HG02884 (cell line): ENCODE data around the gene ERC1.

Source experiments
- ATAC-seq: cut with Tn5 transposase; IDR thresholded peaks from one replicate; pipeline ENCODE4 v1.9.1; 2021; ENCODE audit warnings: mild to moderate bottlenecking, moderate library complexity; ENCODE audit not compliant: unreplicated experiment

ERC1 gene

DNA sequence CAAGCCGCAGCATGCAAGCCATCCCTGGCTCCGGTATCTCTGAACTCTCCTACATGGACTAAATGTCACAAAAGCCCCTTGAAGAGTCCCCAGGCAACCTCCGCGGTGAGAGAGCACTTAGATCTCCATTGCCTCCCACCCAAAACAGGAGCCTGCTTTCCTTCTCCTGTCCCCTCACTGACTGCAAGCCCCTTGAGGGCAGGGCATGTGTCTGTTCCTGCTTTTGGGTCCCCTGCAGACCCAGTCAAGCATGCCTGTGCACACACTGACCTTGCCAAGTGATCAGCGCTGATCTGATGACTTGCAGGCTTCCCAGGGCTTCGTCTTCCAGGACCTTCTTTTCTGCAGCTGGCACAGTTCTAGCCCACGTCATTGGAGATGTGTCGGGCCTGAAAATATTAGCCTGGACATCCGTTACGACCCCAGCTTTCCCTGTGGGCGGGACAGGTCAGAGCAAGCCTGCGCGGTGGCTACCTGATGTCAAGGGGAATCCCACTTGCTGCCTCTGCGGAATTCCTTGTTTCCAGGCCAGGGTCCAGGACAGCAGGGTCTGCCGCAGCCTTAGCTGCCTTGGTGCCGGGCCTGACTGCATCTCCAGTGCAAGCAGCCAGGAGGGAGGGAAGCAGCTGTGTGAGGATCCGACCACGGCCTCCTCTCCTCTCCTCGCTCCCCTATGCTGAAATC is 510.8 kb downstream of the ERC1 start:
- no peak for ATAC-seq

GRCh38 chr12:1502379-1502720 is 511.3 kb downstream of the ERC1 start:
- no peak for ATAC-seq

DNA sequence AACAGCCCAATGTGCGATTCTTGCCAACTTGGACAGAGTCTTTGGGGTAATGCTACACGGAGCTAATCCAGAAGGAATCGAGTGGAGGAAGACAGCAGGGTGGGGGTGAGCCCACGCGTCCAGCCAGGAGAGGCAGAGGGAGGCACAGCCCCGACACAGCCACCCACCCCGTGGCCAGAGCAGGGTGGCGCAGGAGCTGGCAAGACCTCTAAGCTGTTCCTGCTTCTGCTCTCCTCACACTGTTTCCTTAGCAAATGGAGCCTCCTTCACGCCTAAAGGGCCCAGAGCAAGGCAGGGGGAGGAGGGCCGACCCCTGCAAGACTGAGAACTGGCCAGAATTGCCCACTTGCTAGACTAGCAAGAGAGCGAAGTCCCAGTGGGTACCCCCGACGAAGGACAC is 511.8 kb downstream of the ERC1 start:
- ATAC-seq, result no peak

DNA sequence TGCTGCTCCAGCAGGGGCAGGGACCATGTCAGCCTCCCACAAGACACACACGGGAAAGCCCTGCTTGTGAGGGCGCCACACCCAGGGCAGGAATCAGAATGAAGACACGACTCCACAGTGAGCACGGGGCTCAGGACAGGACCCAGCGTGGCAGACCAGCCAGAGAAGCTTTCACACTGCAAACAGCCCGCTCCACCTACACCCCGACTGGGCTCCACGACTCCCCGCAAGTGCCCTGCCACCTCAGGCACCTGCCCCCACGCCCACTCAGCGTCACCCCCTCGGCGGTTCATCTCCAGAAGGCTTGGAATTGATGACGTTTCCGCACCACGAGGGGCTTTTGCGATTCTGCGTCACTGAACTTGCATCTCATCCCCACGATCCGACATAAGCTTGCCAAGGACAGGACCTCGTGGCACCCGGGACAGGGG is 512.3 kb downstream of the ERC1 start:
- no peak for ATAC-seq

- no peak for ATAC-seq
Measured at GRCh38 chr12:1504304-1504894, 513.4 kb downstream of the ERC1 start.

DNA sequence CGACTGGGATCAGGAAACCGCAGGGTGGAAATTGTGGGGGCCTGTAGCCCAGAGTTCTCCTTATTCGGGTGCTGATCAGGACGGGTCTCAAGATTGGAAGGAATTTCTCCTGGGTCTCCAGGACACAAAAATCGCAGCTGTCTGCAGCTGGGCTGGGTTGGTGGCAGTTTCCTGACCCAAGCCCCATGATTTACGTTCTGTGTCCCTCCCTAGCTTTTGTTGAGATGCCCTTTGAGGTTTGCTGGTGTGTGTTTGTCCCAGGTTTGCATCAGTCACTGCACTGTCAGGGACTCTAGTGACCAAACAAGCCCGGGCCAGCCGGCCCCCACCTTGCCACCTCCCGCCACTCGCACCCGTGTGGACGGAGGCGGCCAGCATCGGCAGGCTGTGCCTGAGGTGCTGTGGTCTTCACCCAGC is 513.9 kb downstream of the ERC1 start:
- no peak for ATAC-seq

GRCh38 chr12:1505576-1505975 is 514.6 kb downstream of the ERC1 start:
- ATAC-seq, result no peak

DNA sequence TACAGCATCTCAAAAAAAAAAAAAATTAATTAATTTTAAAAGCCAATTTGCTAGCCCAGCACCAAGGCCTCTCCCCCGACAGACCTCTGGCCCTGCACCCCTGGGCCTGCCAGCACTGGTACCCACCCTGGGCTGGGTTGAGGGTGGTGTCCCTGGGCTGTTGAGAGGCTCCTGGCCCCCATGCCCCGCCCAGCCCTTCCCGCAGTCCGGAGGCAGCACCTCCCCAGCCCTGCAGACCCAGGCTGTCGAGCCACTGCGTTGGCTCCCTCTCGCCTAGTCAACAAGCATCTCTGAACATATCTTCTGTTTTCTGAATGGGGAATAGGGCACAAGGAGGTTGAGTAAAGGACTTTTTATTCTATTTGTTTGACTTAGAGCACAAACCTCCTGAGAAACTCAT is 516.3 kb downstream of the ERC1 start:
- no peak for ATAC-seq

DNA sequence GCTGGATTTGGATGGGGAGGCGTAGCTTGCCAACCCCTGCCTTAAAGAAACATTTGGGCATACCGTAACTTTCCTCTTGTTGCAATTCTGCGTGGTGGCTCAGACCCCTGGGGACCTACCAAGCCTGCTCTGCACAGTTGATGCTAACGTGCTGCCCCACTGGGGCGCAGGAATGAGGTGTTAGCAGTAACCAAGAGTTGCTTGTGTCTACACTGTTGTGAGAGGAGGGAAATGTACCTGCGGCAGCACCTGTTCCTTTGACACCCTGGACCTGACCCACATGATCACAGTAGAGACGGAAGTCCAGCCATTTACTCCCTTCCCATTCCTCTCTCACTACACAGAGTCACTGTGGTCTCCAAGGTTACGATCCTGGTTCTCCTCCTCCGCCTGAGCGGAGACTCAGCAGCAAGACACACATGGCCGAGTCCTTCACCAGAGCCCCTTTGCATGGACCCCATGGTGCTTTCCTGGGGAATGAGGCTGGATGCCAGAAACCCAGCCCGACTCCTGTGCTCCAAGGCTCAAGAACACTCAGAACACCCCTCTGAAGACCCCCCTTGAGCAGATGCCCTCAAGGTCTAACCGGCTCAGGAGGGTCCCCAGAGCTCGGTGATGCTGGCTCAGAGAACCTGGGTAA is 518.5 kb downstream of the ERC1 start:
- ATAC-seq, result no peak

- no peak for ATAC-seq
Measured at GRCh38 chr12:1510056-1510812, 519.2 kb downstream of the ERC1 start.

GRCh38 chr12:1515010-1515409 is 524.0 kb downstream of the ERC1 start:
- no peak for ATAC-seq

GRCh38 chr12:1515428-1515827 is 524.4 kb downstream of the ERC1 start:
- ATAC-seq, result no peak

GRCh38 chr12:1517007-1517406 is 526.0 kb downstream of the ERC1 start:
- ATAC-seq, result no peak

DNA sequence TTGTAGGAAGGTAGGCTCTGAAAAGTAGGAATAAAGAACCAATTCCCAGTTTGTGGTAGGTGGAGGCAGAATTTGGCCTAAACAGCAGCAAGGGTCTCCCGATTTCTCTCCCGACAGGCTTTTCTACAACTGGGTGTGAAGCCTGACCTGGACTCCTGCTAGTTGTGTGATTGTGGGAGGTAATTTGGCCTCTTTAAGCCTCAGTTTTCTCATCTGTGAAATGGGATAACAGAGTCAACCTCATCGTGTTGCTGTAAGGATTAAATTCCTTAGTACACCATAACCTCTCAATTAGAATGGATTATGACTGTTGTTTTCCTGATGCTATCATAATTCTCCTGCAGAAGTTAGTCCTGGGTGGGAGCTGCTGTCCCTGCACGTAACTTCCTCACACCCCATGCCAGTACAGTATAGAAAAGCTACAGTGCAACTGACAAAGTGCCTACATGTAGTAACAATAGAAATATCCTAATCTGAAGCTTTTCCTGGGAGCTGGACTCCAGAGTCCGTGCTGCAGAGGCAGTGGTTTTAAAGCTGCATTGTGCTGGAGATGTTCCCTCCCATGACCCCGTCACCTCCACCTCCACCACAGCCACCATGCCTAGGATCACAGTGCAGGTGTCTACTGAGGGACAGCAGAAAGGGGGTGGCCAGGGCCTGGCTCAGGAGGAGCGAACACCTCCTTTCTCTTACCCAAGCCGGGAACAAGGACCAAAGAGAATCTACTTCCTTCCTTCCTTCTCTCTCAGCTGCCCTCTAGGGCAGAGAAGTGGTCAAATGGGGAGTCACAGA is 526.9 kb downstream of the ERC1 start:
- ATAC-seq, result no peak

- no peak for ATAC-seq
Measured at GRCh38 chr12:1518591-1519516, 527.8 kb downstream of the ERC1 start.

DNA sequence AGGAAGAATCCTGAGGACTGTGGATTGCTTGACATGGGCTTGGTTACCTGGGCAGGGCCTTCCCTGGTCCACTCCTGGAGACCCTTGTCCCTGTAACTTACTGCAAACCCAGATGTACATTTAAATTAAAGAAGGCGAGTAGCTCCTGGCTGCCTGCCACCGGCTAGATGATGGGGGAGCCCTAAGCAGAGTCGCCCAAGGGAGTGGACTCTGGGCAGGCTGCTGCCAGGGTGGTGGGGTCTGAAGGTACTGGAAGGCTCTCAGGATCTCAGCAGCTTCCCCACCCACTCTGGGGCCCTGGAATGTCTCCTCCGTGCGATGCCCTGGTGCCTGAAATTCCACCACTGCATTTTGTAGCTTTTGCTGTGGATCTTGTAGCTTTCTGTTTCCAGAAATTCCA is 528.6 kb downstream of the ERC1 start:
- ATAC-seq, result no peak

DNA sequence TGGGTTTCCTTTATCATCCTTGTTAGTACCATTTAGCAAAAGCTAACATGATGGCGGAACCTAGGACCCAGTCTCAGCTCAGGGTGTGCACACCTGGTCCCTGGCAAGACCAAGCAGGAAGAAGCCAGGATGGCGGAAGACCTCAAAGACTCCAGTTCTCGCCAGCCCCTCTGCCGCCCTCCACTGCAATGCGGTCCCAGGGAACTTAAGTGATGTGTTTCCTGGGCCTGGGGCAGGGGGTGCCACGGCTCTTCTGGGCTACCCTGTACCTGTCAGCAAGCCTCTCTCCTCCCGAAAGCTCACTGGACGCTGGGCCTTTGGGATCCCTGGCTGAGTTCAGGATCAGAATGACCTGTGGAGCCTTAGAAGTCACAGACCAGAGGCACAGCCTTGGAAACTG is 532.0 kb downstream of the ERC1 start:
- ATAC-seq, result no peak

DNA sequence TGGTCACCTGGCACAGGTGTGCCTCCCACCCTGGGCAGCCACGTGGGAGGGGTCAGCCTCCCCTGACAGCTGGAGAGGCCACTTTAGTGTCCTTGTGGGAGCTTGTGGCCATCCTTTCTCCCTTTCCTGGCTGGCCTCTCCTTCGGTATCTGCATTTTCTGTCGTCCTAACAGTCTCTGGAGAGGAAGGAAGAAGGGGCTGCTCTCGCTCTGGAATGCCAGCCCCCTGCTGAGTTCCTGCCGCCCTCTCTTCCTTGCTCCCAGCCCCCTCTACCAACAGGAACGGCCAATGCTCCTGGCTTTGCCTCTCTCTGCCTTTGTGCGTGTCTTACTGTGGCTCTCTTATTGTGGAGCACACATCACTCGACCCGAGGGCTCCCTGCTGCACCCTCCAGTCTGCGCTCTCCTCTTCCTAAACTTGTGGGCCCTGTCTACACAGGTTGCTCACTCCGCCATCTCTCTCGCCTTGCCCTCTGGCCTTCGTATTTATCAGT is 532.6 kb downstream of the ERC1 start:
- ATAC-seq, result no peak

DNA sequence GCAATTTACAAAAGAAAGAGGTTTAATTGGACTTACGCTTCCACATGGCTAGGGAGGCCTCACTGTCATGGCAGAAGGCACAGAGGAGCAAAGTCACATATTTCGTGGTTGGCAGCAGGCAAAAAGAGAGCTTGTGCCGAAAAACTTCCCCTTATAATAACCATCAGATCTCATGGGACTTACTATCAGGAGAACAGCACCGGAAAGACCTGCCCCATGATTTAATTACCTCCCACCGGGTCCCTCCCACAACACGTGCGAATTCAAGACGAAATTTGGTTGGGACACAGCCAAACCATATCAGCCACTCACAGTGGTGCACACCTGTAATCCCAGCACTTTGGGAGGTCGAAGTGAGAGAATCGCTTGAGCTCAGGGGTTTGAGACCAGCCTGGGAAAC is 534.8 kb downstream of the ERC1 start:
- ATAC-seq, result no peak

DNA sequence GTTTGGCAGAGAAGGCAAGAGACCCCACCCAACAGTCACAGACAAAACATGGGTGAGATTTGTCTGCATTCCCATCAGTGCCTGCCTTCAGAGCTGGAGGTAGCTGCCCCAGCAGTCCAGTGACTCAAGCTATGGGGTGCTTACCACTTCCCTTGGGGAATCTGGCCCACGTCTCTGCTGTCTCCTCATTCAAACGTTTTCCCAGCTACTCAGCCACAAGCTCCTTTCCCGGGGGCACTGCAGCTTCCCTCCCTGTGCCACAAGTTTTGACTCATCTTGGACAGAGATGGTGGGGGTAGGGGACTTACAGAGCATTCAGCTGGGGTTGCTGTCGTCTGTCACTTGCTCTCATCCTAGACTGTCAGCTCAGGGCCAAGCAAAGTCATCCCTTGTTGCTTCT is 536.8 kb downstream of the ERC1 start:
- no peak for ATAC-seq
